ENCODE results near the gene INSYN2B.

DNA sequence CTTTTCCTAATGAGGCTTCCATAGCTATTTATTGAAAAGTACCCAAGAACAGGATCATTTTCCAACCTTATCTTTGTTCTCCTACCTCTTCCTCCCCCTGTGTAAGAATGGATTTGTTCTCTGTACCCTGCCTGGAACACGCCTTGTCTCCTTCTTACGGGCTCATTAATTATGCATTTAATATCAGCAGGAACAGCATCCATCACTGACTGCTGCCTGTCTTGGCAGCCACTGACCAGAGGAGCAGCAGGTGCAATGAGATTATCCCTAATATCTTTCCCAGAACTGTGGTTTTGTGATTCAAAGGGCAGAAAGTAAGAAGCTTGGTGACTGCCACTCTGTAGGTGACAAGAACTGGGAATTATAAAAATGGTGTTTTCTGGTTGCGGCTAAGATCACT lies 19.3 kb upstream of the INSYN2B start:
- no peak for TF ChIP-seq POLR2A (IDR thresholded peaks at IDR 0.05)
- TF ChIP-seq, protein P1, sequence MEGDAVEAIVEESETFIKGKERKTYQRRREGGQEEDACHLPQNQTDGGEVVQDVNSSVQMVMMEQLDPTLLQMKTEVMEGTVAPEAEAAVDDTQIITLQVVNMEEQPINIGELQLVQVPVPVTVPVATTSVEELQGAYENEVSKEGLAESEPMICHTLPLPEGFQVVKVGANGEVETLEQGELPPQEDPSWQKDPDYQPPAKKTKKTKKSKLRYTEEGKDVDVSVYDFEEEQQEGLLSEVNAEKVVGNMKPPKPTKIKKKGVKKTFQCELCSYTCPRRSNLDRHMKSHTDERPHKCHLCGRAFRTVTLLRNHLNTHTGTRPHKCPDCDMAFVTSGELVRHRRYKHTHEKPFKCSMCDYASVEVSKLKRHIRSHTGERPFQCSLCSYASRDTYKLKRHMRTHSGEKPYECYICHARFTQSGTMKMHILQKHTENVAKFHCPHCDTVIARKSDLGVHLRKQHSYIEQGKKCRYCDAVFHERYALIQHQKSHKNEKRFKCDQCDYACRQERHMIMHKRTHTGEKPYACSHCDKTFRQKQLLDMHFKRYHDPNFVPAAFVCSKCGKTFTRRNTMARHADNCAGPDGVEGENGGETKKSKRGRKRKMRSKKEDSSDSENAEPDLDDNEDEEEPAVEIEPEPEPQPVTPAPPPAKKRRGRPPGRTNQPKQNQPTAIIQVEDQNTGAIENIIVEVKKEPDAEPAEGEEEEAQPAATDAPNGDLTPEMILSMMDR (IDR thresholded peaks at IDR 0.05), result no peak
